NB4 (cell line): Measurements from ENCODE around the gene PCNX3.

Source experiments
- CTCF ChIP-seq: IDR thresholded peaks from one replicate; pipeline ENCODE4 v1.5.1; 2012; ENCODE audit warnings: low read depth, low read length
- MAX ChIP-seq: IDR thresholded peaks from 2 replicates; pipeline ENCODE4 v1.6.1; 2011; ENCODE audit warnings: low read depth, low read length
- POLR2A ChIP-seq: IDR thresholded peaks from 2 replicates; pipeline ENCODE4 v1.6.1; 2011; ENCODE audit warnings: mild to moderate bottlenecking; ENCODE audit not compliant: insufficient read length; ENCODE audit errors: extremely low read depth

DNA sequence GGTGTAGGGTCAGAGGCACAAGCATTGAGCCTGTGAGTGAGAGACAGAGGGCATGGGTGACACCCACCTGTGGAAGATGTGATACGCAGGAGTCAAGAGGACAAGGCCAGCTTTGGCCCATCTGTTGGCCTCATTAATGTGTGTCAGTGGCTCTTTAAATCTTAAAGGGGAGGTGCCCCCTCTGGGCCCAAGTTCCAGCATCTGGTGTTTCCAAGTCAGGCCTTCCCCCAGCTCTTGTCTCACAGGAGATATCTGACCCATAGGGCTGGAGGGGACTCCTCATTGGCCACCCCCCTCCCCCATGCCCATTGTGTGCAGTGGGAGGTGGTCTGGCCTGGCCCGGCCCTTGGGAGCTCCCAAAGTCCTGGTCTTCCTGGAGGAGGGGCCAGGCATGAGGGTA lies 28.9 kb upstream of the PCNX3 start:
- TF ChIP-seq CTCF = no peak
- no peak for TF ChIP-seq POLR2A
- no peak for TF ChIP-seq MAX
